Gastroesophageal sphincter (tissue), 4 donors: ENCODE measurements around the gene RPRD1B. TPM values are rescaled to one million over a fixed set of nuclear protein-coding genes. Genes with fewer than 3 reads are reported as not detected.

Experiments
- ATAC-seq: fragments of 150-250 bp; one replicate; pipeline ENCODE4 v1.9.1; 2016; ENCODE audit warnings: mild to moderate bottlenecking, moderate library complexity
- H3K27ac ChIP-seq, 4 donors: fragments of 200-600 bp; sonication (generic) in 3 of 4; 1 replicate in 3 of 4; 2 replicates in 1 of 4; pipeline ENCODE4 v1.5.1; 2016 to 2019
- H3K27me3 ChIP-seq: fragments of 200-600 bp; sonication (generic); one replicate; pipeline ENCODE4 v1.5.1; 2019
- H3K36me3 ChIP-seq, 2 donors: fragments of 200-600 bp; sonication (generic); one replicate each; pipeline ENCODE4 v1.5.1; 2019; ENCODE audit warnings: control low read depth in 1 of 2
- H3K4me1 ChIP-seq, 3 donors: fragments of 200-600 bp; sonication (generic); 1 replicate in 2 of 3; 2 replicates in 1 of 3; pipeline ENCODE4 v1.5.1; 2016 to 2019; ENCODE audit warnings: control low read depth in 2 of 3
- H3K4me3 ChIP-seq, 2 donors: fragments of 200-600 bp; sonication (generic); one replicate each; pipeline ENCODE4 v1.5.1; 2019; ENCODE audit warnings: mild to moderate bottlenecking in 1 of 2, moderate library complexity in 1 of 2
- H3K9me3 ChIP-seq, 3 donors: fragments of 200-600 bp; sonication (generic); one replicate each; pipeline ENCODE4 v1.5.1; 2017 to 2019; ENCODE audit warnings: control low read depth in 2 of 3
- EP300 ChIP-seq: sonication (generic); formaldehyde crosslinking; IDR thresholded peaks from one replicate; pipeline ENCODE4 v1.6.1; 2017; ENCODE audit warnings: antibody characterized with exemption, mild to moderate bottlenecking
- POLR2A ChIP-seq, 2 donors: fragments of 450-650 bp; IDR thresholded peaks; one replicate each; pipeline ENCODE4 v1.6.1; 2017; ENCODE audit warnings: antibody characterized with exemption in 2 of 2, mild to moderate bottlenecking in 2 of 2, moderate library complexity in 1 of 2
- POLR2AphosphoS5 ChIP-seq: sonication (generic); formaldehyde crosslinking; IDR thresholded peaks from one replicate; pipeline ENCODE4 v1.6.1; 2017; ENCODE audit warnings: antibody characterized with exemption
- WGBS, 2 donors: methylation state at CpG; one replicate each; pipeline ENCODE4 v1.1.5; 2018; ENCODE audit warnings: low coverage in 1 of 2; 5-methylcytosine and 5-hydroxymethylcytosine counted together
- total RNA-seq, 4 donors: library from RNA; depleted of rRNA; stranded (reverse); fragments of >200 nt; gene quantifications; one replicate each; pipeline ENCODE4 v1.1.0, GENCODE V29; 2016
- TF ChIP-seq, protein P1 (sequence below), 4 experiments: fragments of 200-600 bp in 2 of 4; fragments of 450-650 bp in 2 of 4; sonication (generic) in 1 of 4; IDR thresholded peaks; one replicate each; pipeline ENCODE4 v1.5.1; 2017 to 2019; ENCODE audit warnings: antibody characterized with exemption in 4 of 4, mild to moderate bottlenecking in 2 of 4, moderate library complexity in 2 of 4

RPRD1B gene
- total RNA-seq, 4 donors from 2014 or later, result 17.1 to 26.8 (median 23.7) TPM

DNA sequence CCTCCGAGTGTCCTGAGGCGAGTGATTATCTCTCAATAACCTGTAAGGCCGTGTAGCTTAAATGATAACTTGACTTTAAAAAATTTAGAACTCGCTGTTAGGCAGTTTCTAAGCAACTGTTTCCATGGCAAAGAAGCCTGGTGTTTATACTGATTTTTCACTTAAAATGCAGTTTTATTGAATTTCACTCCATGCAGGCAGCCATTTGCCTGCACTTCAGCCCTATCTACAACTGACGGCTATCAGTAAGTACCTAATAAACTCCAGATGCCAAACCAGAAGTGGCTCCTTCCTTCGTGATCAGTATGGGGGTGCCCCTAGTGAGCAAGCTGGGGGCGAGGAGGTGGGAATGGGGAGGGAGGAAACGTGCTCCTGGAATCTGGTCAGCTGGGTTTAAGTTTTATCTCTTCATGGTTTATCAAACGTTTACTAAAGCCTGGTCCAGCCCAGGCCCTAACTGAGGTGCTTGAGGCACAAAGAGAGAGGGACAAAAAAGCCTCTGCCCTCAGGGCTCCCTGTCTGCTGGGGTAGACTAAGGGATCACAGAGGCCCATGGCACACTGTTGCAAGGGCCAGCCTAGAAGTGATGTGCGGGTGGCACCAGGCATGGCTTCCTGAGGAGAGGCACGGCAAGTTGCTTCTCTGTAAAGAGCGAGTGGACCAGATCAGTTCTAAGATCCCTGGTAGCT, 45.8 kb upstream of the RPRD1B start:
- H3K9me3 ChIP-seq, result no peaks in the 10 kb centered on the region
- peaks cover 5 to 90% (median 36%) of the 10 kb centered on the region in 3 donors for H3K4me1 ChIP-seq
- no peaks in the 10 kb centered on the region for H3K27me3 ChIP-seq
- 62 to 72% methylated on average over 7 to 10 of the region's 12 CpGs for WGBS, 2 donors
- H3K4me3 ChIP-seq, result no peak overlapping the region
- ATAC-seq, result no peak
- H3K27ac ChIP-seq, result peak overlapping the region; percentile 43 to 79 (median 63)
- TF ChIP-seq POLR2A (IDR thresholded peaks at IDR 0.05) (no peak), POLR2AphosphoS5 (no peak), EP300 (no peak)
- TF ChIP-seq, protein P1, sequence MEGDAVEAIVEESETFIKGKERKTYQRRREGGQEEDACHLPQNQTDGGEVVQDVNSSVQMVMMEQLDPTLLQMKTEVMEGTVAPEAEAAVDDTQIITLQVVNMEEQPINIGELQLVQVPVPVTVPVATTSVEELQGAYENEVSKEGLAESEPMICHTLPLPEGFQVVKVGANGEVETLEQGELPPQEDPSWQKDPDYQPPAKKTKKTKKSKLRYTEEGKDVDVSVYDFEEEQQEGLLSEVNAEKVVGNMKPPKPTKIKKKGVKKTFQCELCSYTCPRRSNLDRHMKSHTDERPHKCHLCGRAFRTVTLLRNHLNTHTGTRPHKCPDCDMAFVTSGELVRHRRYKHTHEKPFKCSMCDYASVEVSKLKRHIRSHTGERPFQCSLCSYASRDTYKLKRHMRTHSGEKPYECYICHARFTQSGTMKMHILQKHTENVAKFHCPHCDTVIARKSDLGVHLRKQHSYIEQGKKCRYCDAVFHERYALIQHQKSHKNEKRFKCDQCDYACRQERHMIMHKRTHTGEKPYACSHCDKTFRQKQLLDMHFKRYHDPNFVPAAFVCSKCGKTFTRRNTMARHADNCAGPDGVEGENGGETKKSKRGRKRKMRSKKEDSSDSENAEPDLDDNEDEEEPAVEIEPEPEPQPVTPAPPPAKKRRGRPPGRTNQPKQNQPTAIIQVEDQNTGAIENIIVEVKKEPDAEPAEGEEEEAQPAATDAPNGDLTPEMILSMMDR (IDR thresholded peaks at IDR 0.05), result no peak
- H3K36me3 ChIP-seq, result peaks cover 0 to 9% of the 10 kb centered on the region in 2 donors

DNA sequence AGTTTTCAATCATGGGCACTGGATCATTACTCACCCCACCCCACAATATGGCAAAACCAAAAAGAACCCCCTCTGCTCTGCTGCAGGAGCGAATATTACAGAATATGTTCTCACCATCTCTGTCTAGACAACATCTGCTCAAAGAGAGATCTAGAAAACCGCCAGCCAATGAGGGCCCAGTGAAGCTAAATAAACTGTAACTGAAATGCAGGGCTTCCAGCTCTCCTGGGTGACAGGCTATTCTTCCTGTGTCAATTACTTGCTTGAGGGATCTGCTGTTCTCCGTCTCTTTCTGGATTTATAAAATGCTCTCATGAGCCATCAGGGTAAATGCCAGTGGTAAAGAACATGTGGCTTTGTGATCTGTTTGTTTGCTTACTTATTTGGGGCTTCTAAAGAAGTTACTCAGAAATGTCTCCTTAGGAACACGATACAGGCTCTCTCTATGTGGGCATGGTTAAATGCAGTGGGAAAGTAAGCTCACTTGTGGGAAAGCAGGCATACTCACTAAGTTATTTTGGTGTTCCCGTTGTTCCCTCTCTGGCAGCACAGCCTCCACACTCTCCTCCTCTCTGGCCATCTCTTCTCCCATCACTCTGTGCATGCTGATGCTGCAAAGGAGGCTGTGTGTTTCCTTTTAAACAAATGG, 45.1 kb upstream of the RPRD1B start:
- peaks cover 0 to 2% of the 10 kb centered on the region in 2 donors for H3K36me3 ChIP-seq
- H3K4me3 ChIP-seq, result no peak overlapping the region
- H3K9me3 ChIP-seq, result no peaks in the 10 kb centered on the region
- no peak for TF ChIP-seq EP300
- TF ChIP-seq POLR2A (IDR thresholded peaks at IDR 0.05), result no peak
- TF ChIP-seq, protein P1 (IDR thresholded peaks at IDR 0.05), result no peak
- no peak for TF ChIP-seq POLR2AphosphoS5
- no peak for ATAC-seq
- peak overlapping the region in 3 of 4 donors; percentile 43 to 79 (median 70) for H3K27ac ChIP-seq
- peaks cover 5 to 97% (median 36%) of the 10 kb centered on the region in 3 donors for H3K4me1 ChIP-seq
- WGBS, 2 donors, result 77 to 90% methylated on average over 2 to 5 of the region's 5 CpGs
- H3K27me3 ChIP-seq, result no peaks in the 10 kb centered on the region

DNA sequence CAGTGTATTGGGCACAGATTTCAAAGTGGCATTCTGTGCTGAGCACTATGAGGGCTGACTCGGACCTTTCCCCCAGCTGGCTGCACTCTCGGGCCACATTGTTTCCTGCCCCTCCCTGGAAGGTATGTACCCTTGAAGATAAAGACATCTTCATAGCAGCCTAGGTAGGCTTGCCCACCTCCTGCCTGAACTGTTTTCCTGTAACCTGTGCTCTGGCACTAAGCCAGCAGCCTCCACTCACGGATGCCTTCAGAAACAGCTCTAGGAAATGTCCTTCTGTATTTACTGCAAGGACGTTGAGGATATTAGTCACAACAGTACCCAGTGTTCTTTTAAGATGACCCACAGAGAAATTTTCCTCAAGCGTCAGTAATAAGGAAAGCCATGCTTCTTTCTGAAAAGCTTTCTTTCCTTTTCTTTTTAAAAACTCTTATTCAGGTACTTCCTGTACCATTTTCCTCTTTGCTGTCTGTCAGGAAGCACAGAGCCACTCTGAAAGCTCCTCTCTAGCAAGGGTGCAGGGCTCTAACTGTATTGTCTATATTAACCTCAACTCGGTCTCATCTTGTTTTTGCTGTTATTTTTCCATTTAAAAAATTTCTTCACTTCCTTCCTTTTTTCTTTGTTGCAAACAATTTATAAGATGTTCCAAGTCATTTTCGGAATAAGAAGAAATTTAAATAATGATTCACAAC, 43.8 kb upstream of the RPRD1B start:
- Histone ChIP-seq H3K36me3 (peaks cover 0 to 13% of the 10 kb centered on the region in 2 donors), H3K27ac (peak overlapping the region in 3 of 4 donors; percentile 63 to 79 (median 72)), H3K9me3 (no peaks in the 10 kb centered on the region), H3K4me1 (peaks cover 5 to 90% (median 36%) of the 10 kb centered on the region in 3 donors), H3K4me3 (no peak overlapping the region), H3K27me3 (no peaks in the 10 kb centered on the region)
- TF ChIP-seq POLR2AphosphoS5 (peak; percentile 27), POLR2A (IDR thresholded peaks at IDR 0.05) (no peak)
- TF ChIP-seq, protein P1 (IDR thresholded peaks at IDR 0.05), result no peak
- 41 to 59% methylated on average over 4 of the region's 7 CpGs for whole genome bisulfite sequencing, 2 donors
- ATAC-seq, result peak; percentile 32

DNA sequence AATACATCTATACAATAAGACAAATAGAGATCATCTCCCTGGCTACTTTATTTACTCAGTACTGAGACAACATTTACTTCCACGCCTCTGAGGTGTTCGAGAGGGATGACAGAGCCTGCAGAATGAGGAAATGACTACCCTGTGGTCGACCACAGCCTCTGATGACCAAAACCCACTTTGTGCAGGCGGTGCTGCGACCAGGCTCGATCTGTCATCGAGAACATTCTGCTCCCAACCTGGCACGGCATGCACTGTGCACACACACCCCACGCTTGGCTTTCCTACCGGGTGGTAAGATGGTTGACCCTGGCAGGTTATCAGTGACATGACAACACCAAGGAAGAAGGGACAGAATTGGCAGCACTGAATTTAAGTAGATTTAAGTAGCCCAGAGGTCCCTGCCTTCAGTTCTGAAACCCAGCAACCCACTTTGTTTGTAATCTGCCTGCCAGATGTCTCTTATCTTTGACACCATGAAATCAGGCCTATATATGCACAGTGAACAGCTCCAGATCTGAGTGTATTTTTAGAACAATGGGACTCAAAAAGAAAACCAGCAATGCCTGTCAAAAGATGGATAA, 42.9 kb upstream of the RPRD1B start:
- peak overlapping the region in 3 of 4 donors; percentile 63 to 79 (median 72) for H3K27ac ChIP-seq

More for the DNA sequence above, 42.9 kb upstream of the RPRD1B start:
- no peaks in the 10 kb centered on the region for H3K9me3 ChIP-seq
- no peak overlapping the region for H3K4me3 ChIP-seq
- H3K27me3 ChIP-seq, result no peaks in the 10 kb centered on the region
- H3K4me1 ChIP-seq, result peaks cover 5 to 81% (median 36%) of the 10 kb centered on the region in 3 donors
- TF ChIP-seq POLR2AphosphoS5, result no peak
- TF ChIP-seq, protein P1 (IDR thresholded peaks at IDR 0.05), result no peak
- no peak for TF ChIP-seq POLR2A (IDR thresholded peaks at IDR 0.05)
- no peak for TF ChIP-seq EP300
- ATAC-seq, result no peak
- peaks cover 0 to 22% of the 10 kb centered on the region in 2 donors for H3K36me3 ChIP-seq
- 22 to 24% methylated on average over 8 of the region's 10 CpGs for WGBS, 2 donors
